IPS-18a (cell line): ENCODE results near the gene UGT2B7.
"Not testable (repeated sequence)": the region's sequence is repeated elsewhere in the genome, so short reads cannot be mapped to it uniquely, and the experiment has no call there.

ENCODE experiments used
- H3K27ac ChIP-seq: one replicate; pipeline ENCODE4 v1.5.1; 2013; ENCODE audit warnings: low read length
- H3K27me3 ChIP-seq: one replicate; pipeline ENCODE4 v1.6.1; 2013; ENCODE audit warnings: mild to moderate bottlenecking, low read length; ENCODE audit not compliant: control insufficient read depth, insufficient read depth
- H3K36me3 ChIP-seq: one replicate; pipeline ENCODE4 v1.6.1; 2013; ENCODE audit warnings: low read depth, low read length; ENCODE audit not compliant: control insufficient read depth
- H3K4me1 ChIP-seq: one replicate; pipeline ENCODE4 v1.6.1; 2013; ENCODE audit warnings: low read depth, low read length; ENCODE audit not compliant: control insufficient read depth
- H3K4me3 ChIP-seq: one replicate; pipeline ENCODE4 v1.5.1; 2013; ENCODE audit warnings: low read length
- H3K9ac ChIP-seq: one replicate; pipeline ENCODE4 v1.6.1; 2013; ENCODE audit warnings: mild to moderate bottlenecking, low read length, moderate library complexity
- H3K9me3 ChIP-seq: one replicate; pipeline ENCODE4 v1.6.1; 2013; ENCODE audit warnings: low read depth, low read length; ENCODE audit not compliant: control insufficient read depth

Gene UGT2B7

GRCh38 chr4:69089388-69089787 is 6.9 kb upstream of the UGT2B7 start:
- H3K9ac ChIP-seq, result no peak overlapping the region
- H3K36me3 ChIP-seq, result no peaks in the 10 kb centered on the region
- no peaks in the 10 kb centered on the region for H3K27me3 ChIP-seq
- H3K4me1 ChIP-seq, result no peaks in the 10 kb centered on the region
- H3K4me3 ChIP-seq, result no peak overlapping the region
- no peak overlapping the region for H3K27ac ChIP-seq
- H3K9me3 ChIP-seq, result no peaks in the 10 kb centered on the region

GRCh38 chr4:69092190-69092589 is 4.1 kb upstream of the UGT2B7 start:
- Histone ChIP-seq H3K27ac (no peak overlapping the region), H3K27me3 (no peaks in the 10 kb centered on the region), H3K4me1 (no peaks in the 10 kb centered on the region), H3K9ac (no peak overlapping the region), H3K36me3 (no peaks in the 10 kb centered on the region), H3K9me3 (no peaks in the 10 kb centered on the region), H3K4me3 (no peak overlapping the region)

GRCh38 chr4:69092980-69093568 is 3.2 kb upstream of the UGT2B7 start:
- H3K9ac ChIP-seq, result no peak overlapping the region
- no peak overlapping the region for H3K4me3 ChIP-seq
- H3K36me3 ChIP-seq, result no peaks in the 10 kb centered on the region
- no peaks in the 10 kb centered on the region for H3K27me3 ChIP-seq
- no peaks in the 10 kb centered on the region for H3K9me3 ChIP-seq
- H3K27ac ChIP-seq, result no peak overlapping the region
- no peaks in the 10 kb centered on the region for H3K4me1 ChIP-seq

GRCh38 chr4:69093681-69094080 is 2.6 kb upstream of the UGT2B7 start:
- Histone ChIP-seq H3K9me3 (no peaks in the 10 kb centered on the region), H3K4me3 (no peak overlapping the region), H3K36me3 (no peaks in the 10 kb centered on the region), H3K27me3 (no peaks in the 10 kb centered on the region), H3K4me1 (no peaks in the 10 kb centered on the region), H3K9ac (no peak overlapping the region), H3K27ac (no peak overlapping the region)

GRCh38 chr4:69095301-69095731 is 958 bp upstream of the UGT2B7 start:
- H3K4me3 ChIP-seq, result no peak overlapping the region
- H3K27me3 ChIP-seq, result no peaks in the 10 kb centered on the region
- H3K9ac ChIP-seq, result no peak overlapping the region
- no peaks in the 10 kb centered on the region for H3K4me1 ChIP-seq
- H3K36me3 ChIP-seq, result no peaks in the 10 kb centered on the region
- H3K27ac ChIP-seq, result no peak overlapping the region
- H3K9me3 ChIP-seq, result no peaks in the 10 kb centered on the region

GRCh38 chr4:69096810-69097209 is 536 bp downstream of the UGT2B7 start:
- Histone ChIP-seq H3K9ac (no peak overlapping the region), H3K36me3 (no peaks in the 10 kb centered on the region), H3K27me3 (no peaks in the 10 kb centered on the region), H3K4me1 (no peaks in the 10 kb centered on the region), H3K27ac (no peak overlapping the region), H3K9me3 (no peaks in the 10 kb centered on the region), H3K4me3 (no peak overlapping the region)

- Histone ChIP-seq H3K4me3 (no peak overlapping the region), H3K4me1 (no peaks in the 10 kb centered on the region), H3K9ac (no peak overlapping the region), H3K27me3 (no peaks in the 10 kb centered on the region), H3K9me3 (no peaks in the 10 kb centered on the region), H3K27ac (no peak overlapping the region), H3K36me3 (no peaks in the 10 kb centered on the region)
Measured at GRCh38 chr4:69098470-69098869, 2.2 kb downstream of the UGT2B7 start.

- Histone ChIP-seq H3K27me3 (no peaks in the 10 kb centered on the region), H3K9me3 (no peaks in the 10 kb centered on the region), H3K4me3 (no peak overlapping the region), H3K4me1 (no peaks in the 10 kb centered on the region), H3K27ac (no peak overlapping the region), H3K36me3 (no peaks in the 10 kb centered on the region), H3K9ac (no peak overlapping the region)
Measured at GRCh38 chr4:69099910-69100309, 3.6 kb downstream of the UGT2B7 start.

- H3K27me3 ChIP-seq, H3K4me3 ChIP-seq, H3K27ac ChIP-seq, H3K9ac ChIP-seq, H3K9me3 ChIP-seq, H3K4me1 ChIP-seq, H3K36me3 ChIP-seq: not testable (repeated sequence)
Measured at GRCh38 chr4:69102668-69103067, 6.4 kb downstream of the UGT2B7 start.

GRCh38 chr4:69104719-69105275 is 8.5 kb downstream of the UGT2B7 start:
- H3K27me3 ChIP-seq, result no peaks in the 10 kb centered on the region
- H3K9me3 ChIP-seq, result no peaks in the 10 kb centered on the region
- H3K4me3 ChIP-seq, result no peak overlapping the region
- H3K36me3 ChIP-seq, result no peaks in the 10 kb centered on the region
- no peak overlapping the region for H3K27ac ChIP-seq
- H3K9ac ChIP-seq, result no peak overlapping the region
- H3K4me1 ChIP-seq, result no peaks in the 10 kb centered on the region

GRCh38 chr4:69115151-69115850 is 19.0 kb downstream of the UGT2B7 start:
- not testable (repeated sequence) for H3K4me3 ChIP-seq, H3K4me1 ChIP-seq

GRCh38 chr4:69115851-69116213 is 19.6 kb downstream of the UGT2B7 start:
- H3K9ac ChIP-seq, result no peak overlapping the region
- no peaks in the 10 kb centered on the region for H3K27me3 ChIP-seq
- H3K36me3 ChIP-seq, result no peaks in the 10 kb centered on the region
- H3K9me3 ChIP-seq, result no peaks in the 10 kb centered on the region
- no peaks in the 10 kb centered on the region for H3K4me1 ChIP-seq
- no peak overlapping the region for H3K27ac ChIP-seq
- no peak overlapping the region for H3K4me3 ChIP-seq

More at GRCh38 chr4:69115151-69115850, 19.0 kb downstream of the UGT2B7 start:
- H3K36me3 ChIP-seq, H3K27me3 ChIP-seq, H3K9me3 ChIP-seq, H3K9ac ChIP-seq, H3K27ac ChIP-seq: not testable (repeated sequence)
